Sigmoid colon (tissue), 7 donors: ENCODE data around the gene ARHGAP22. TPM values are rescaled to one million over a fixed set of nuclear protein-coding genes. Genes with fewer than 3 reads are reported as not detected.

ENCODE experiments used
- DNase-seq: peaks from one replicate; pipeline ENCODE4 v3.0.0-alpha.2; 2019
- H3K27ac ChIP-seq, 4 donors: fragments of 200-600 bp; sonication (generic); one replicate each; pipeline ENCODE4 v1.5.1; 2016 to 2019; ENCODE audit warnings: mild to moderate bottlenecking in 1 of 4
- H3K27me3 ChIP-seq, 3 donors: fragments of 200-600 bp; sonication (generic); one replicate each; pipeline ENCODE4 v1.5.1; 2019; ENCODE audit warnings: mild to moderate bottlenecking in 1 of 3
- H3K36me3 ChIP-seq, 4 donors: fragments of 200-600 bp; sonication (generic); one replicate each; pipeline ENCODE4 v1.5.1; 2016 to 2019
- H3K4me1 ChIP-seq, 4 donors: fragments of 200-600 bp; sonication (generic); one replicate each; pipeline ENCODE4 v1.5.1; 2017 to 2019
- H3K4me3 ChIP-seq, 4 donors: fragments of 200-600 bp; sonication (generic); one replicate each; pipeline ENCODE4 v1.5.1; 2017 to 2019; ENCODE audit warnings: mild to moderate bottlenecking in 2 of 4, moderate library complexity in 1 of 4
- H3K9me3 ChIP-seq, 4 donors: fragments of 200-600 bp in 3 of 4; sonication (generic) in 3 of 4; one replicate each; pipeline versions ENCODE4 v1.5.1 to v1.6.1; 2013 to 2019
- EP300 ChIP-seq, 4 donors: sonication (generic); formaldehyde crosslinking; IDR thresholded peaks; one replicate each; pipeline ENCODE4 v1.6.1; 2017; ENCODE audit warnings: antibody characterized with exemption in 4 of 4
- POLR2A ChIP-seq, 2 donors: fragments of 450-650 bp; IDR thresholded peaks; one replicate each; pipeline ENCODE4 v1.6.1; 2016; ENCODE audit warnings: antibody characterized with exemption in 2 of 2, mild to moderate bottlenecking in 2 of 2, moderate library complexity in 2 of 2
- POLR2AphosphoS5 ChIP-seq, 4 donors: sonication (generic); formaldehyde crosslinking; IDR thresholded peaks; one replicate each; pipeline ENCODE4 v1.6.1; 2017; ENCODE audit warnings: antibody characterized with exemption in 4 of 4
- WGBS, 2 donors: extraction: QIAGEN DNeasy Blood & Tissue Kit; methylation state at CpG; one replicate each; pipeline ENCODE4 v1.1.7; 2013; 5-methylcytosine and 5-hydroxymethylcytosine counted together
- intact Hi-C: fragments of 100-400 bp; cut with DNase I; formaldehyde crosslinking; loops from one replicate; pipeline ENCODE4 v1.15.1; 2023
- polyA plus RNA-seq, 3 donors: library from polyadenylated mRNA; stranded (reverse); fragments of 200-250 nt; gene quantifications; one replicate each; pipeline ENCODE4 v1.2.3, GENCODE V29; 2013
- total RNA-seq, 4 donors: library from RNA; depleted of rRNA; stranded (reverse); fragments of >200 nt; gene quantifications; one replicate each; pipeline ENCODE4 v1.1.0, GENCODE V29; 2016
- TF ChIP-seq, protein P1 (sequence below), 4 experiments: fragments of 450-650 bp in 3 of 4; fragments of 200-600 bp in 1 of 4; IDR thresholded peaks; one replicate each; pipeline ENCODE4 v1.5.1; 2016 to 2019; ENCODE audit warnings: antibody characterized with exemption in 4 of 4, mild to moderate bottlenecking in 3 of 4, moderate library complexity in 2 of 4
- donor health status: healthy with polysubstance abuse.
- donor health status: Bipolar disorder and iron deficiency.
- donor health status: healthy.

Gene ARHGAP22
- total and polyA plus RNA-seq, 7 donors, result 1.2 to 6.4 (median 3.1) TPM

DNA sequence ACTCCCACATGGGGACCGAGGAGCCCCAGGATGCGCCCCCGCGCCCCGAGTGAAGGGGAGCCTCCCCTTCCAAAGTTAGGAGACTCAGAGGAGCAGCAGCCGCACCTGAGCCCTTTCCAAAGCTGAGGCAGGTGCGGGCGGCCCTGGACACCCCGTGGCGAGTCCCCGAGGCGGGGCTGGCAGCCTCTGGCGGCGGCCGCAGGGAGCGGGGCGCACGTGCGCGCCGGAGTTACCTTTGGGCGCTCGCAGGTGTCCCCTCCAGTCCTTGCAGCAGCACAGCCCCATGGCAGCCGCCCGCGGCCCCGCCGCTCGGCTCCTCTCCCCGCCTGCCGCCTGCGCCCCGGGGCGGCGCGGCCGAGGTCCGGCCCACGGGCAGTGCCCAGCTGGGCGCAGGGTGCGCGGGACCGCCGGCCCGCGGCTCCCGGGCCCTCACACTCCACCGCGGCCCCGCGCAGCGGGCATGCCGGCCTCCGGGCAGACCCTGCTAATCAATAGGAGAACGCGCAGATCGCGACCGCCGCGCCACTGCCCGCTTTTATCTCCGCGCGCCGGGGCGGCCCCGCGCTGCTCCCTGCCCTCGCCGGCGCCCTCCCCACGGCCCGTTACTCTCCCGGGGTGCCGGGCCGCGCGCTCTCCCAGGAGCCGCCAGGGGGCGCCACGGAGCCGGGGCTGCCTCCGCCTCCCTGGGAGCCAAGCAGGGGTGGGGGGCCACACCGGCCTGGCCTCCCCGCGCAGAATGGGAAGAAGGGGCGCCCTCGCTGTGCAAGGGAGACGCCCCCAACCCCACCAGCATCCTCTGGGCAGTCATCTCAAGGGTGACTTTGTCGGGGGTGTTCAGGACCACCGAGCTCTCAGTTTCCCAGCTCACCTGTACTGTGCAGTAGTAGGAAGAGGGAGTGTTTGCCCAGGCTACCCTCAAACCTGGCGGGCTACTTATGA lies 80.8 kb downstream of the ARHGAP22 start:
- no peaks in the 10 kb centered on the region for H3K36me3 ChIP-seq

DNA sequence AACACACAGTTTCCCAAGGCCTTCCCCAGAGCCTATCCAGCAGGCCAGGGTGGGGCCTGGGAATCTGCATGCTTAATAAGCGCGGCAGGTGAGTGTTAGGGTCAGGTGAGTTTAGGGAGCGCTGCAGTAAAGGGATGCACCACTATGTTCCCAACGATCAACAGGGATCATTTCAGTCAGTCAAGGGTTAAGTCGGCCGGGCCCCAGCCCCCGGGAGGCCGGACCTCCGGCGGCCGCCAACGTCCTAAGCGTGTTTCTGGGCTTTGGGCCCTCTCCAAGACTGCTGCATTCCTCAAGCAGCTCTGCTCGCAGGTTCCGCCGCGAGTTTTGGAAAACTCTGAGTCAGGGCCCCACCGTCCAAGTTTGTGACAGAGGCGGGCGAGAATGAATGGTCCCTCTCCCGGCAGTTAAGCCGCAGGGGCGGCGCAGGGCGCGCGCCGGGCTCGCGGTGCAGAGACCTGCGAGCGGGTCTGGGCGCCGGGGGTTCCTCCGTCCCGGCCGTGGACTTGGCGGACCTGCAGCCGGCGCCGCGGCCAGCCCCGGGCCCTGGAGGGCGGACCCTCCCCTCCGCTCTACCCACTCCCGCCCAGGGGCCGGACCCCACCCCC lies 81.6 kb downstream of the ARHGAP22 start:
- Histone ChIP-seq H3K4me3 (peak overlapping the region; percentile 15 to 59 (median 49)), H3K36me3 (no peaks in the 10 kb centered on the region), H3K27ac (peak overlapping the region in 3 of 4 donors; percentile 39 to 59 (median 55)), H3K9me3 (no peaks in the 10 kb centered on the region), H3K4me1 (peaks cover 0 to 47% (median 34%) of the 10 kb centered on the region in 4 donors), H3K27me3 (no peaks in the 10 kb centered on the region)
- intact Hi-C loops, result no loop called here
- 2 to 4% methylated on average over 47 of the region's 47 CpGs for WGBS, 2 donors
- peak; percentile 87 for DNase-seq
- TF ChIP-seq, protein P1, sequence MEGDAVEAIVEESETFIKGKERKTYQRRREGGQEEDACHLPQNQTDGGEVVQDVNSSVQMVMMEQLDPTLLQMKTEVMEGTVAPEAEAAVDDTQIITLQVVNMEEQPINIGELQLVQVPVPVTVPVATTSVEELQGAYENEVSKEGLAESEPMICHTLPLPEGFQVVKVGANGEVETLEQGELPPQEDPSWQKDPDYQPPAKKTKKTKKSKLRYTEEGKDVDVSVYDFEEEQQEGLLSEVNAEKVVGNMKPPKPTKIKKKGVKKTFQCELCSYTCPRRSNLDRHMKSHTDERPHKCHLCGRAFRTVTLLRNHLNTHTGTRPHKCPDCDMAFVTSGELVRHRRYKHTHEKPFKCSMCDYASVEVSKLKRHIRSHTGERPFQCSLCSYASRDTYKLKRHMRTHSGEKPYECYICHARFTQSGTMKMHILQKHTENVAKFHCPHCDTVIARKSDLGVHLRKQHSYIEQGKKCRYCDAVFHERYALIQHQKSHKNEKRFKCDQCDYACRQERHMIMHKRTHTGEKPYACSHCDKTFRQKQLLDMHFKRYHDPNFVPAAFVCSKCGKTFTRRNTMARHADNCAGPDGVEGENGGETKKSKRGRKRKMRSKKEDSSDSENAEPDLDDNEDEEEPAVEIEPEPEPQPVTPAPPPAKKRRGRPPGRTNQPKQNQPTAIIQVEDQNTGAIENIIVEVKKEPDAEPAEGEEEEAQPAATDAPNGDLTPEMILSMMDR (IDR thresholded peaks at IDR 0.05), result no peak
- TF ChIP-seq POLR2AphosphoS5 (IDR thresholded peaks at IDR 0.05), result peak in 2 of 4 donors; percentile 28 to 35

More for the DNA sequence above, 80.8 kb downstream of the ARHGAP22 start:
- WGBS, 2 donors, result 4 to 7% methylated on average over 93 of the region's 93 CpGs
- Histone ChIP-seq H3K27ac (peak overlapping the region in 3 of 4 donors; percentile 39 to 72 (median 59)), H3K4me3 (peak overlapping the region; percentile 15 to 59 (median 49)), H3K9me3 (no peaks in the 10 kb centered on the region), H3K4me1 (peaks cover 0 to 47% (median 34%) of the 10 kb centered on the region in 4 donors), H3K27me3 (no peaks in the 10 kb centered on the region)
- intact Hi-C loops, result no loop called here
- no peak for TF ChIP-seq POLR2A (IDR thresholded peaks at IDR 0.05)
- no peak for TF ChIP-seq EP300 (IDR thresholded peaks at IDR 0.05)
- TF ChIP-seq, protein P1 (IDR thresholded peaks at IDR 0.05), result peak in 2 of 4 experiments; percentile 19 to 38
- TF ChIP-seq POLR2AphosphoS5 (IDR thresholded peaks at IDR 0.05), result no peak
- peak; percentile 61 for DNase-seq

DNA sequence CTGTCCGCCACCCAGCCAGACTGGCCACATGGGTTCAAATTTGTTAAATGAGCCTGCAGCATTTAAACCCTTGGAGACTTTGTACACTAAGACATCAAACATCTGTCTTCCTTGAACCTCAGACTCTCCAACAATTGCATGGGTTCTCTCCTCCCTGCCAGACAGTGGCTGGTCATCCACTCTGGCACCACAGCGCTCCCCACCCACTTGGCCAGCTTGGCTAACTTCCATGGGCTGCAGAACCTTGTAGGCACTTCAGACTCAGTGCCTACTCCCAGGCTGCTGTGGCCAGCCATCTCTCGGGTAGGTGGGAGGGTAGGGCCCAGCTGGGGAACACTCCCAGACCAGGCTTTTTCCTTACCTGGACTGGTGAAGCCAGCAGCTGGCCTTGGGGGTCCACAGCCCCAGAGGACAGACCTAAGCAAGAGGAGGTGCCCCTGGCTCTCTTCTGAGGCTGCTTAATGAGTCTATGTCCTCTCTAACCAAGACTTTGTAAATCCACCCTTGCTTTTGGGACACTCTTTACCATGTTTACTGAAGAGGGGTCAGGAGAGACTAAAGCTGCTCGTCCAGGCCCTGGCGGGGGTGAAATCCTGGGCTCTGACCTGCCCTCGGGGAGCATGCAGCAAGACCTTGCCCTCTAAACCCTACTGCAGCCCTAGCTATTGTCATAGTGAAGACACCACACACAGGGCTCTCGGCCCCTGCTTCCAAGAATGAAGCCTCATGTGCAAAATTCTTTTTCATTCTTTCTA lies 82.7 kb downstream of the ARHGAP22 start:
- H3K4me3 ChIP-seq, result no peak overlapping the region
- intact Hi-C loops, result no loop called here
- H3K9me3 ChIP-seq, result no peaks in the 10 kb centered on the region
- 81 to 86% methylated on average over 7 of the region's 7 CpGs for WGBS, 2 donors
- no peak overlapping the region for H3K27ac ChIP-seq
- peaks cover 0 to 46% (median 34%) of the 10 kb centered on the region in 4 donors for H3K4me1 ChIP-seq
- TF ChIP-seq, protein P1 (IDR thresholded peaks at IDR 0.05), result no peak
- TF ChIP-seq POLR2AphosphoS5 (IDR thresholded peaks at IDR 0.05), result no peak
- no peak for TF ChIP-seq EP300 (IDR thresholded peaks at IDR 0.05)
- no peak for TF ChIP-seq POLR2A (IDR thresholded peaks at IDR 0.05)
- no peaks in the 10 kb centered on the region for H3K27me3 ChIP-seq
- DNase-seq, result peak; percentile 56
- H3K36me3 ChIP-seq, result no peaks in the 10 kb centered on the region

DNA sequence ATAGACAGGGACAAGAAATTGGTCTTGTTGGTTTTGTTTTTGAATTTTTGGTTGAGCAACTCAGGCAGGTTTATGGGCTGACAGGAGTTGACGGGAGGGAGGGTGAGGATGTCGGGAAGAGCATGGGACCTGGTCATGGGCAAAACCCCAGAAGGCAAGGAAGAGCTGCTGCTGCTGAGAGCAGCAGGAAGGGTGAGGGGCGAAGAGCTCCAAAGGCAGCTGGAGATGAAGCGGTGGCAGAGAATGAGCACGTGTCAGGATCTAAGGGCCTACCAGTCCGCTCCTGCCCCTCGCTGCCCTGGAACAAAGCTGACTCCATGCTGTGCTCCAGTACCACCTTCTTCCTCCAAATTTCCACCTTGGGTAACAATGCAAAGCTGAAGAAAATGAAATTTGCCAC lies 84.3 kb downstream of the ARHGAP22 start:
- Histone ChIP-seq H3K4me1 (peaks cover 0 to 31% (median 21%) of the 10 kb centered on the region in 4 donors), H3K36me3 (no peaks in the 10 kb centered on the region), H3K4me3 (no peak overlapping the region), H3K27me3 (no peaks in the 10 kb centered on the region), H3K27ac (no peak overlapping the region), H3K9me3 (peaks cover 0 to 1% (median 0%) of the 10 kb centered on the region in 4 donors)
- intact Hi-C loops, result no loop called here
- 88 to 92% methylated on average over 7 of the region's 7 CpGs for WGBS, 2 donors
- no peak for TF ChIP-seq POLR2AphosphoS5 (IDR thresholded peaks at IDR 0.05)
- TF ChIP-seq, protein P1 (IDR thresholded peaks at IDR 0.05), result no peak
- no peak for TF ChIP-seq POLR2A (IDR thresholded peaks at IDR 0.05)
- TF ChIP-seq EP300 (IDR thresholded peaks at IDR 0.05), result no peak
- DNase-seq, result no peak
